AG20443 (cell line): ENCODE results near the gene UBTFL1.
A peak's percentile ranks its signal among the peaks of the same experiment; 100 is the strongest.
"Not testable (repeated sequence)": the region's sequence is repeated elsewhere in the genome, so short reads cannot be mapped to it uniquely, and the experiment has no call there.

Experiments
- DNase-seq: peaks from one replicate; pipeline ENCODE4 v3.0.0; 2012; ENCODE audit warnings: low spot score, mixed read lengths

UBTFL1 gene

GRCh38 chr11:90085650-90086049, at the start of gene UBTFL1:
Gene UBTFL1 (plus strand): TSS chr11:90085950. CDS start chr11:90085950, 0 bp downstream.
- DNase-seq: not testable (repeated sequence)

GRCh38 chr11:90051591-90052209, 34.0 kb upstream of the UBTFL1 start:
- DNase-seq: not testable (repeated sequence)

GRCh38 chr11:90052311-90052710, 33.4 kb upstream of the UBTFL1 start:
- DNase-seq: not testable (repeated sequence)

- not testable (repeated sequence) for DNase-seq
These were observed 32.2 kb upstream of the UBTFL1 start for GRCh38 chr11:90053545-90053944.

- DNase-seq: not testable (repeated sequence)
These were observed 3.0 kb downstream of the UBTFL1 start for GRCh38 chr11:90088731-90089130.

GRCh38 chr11:90095230-90095924, 9.6 kb downstream of the UBTFL1 start:
- DNase-seq: not testable (repeated sequence)

GRCh38 chr11:90098261-90098660, 12.5 kb downstream of the UBTFL1 start:
- DNase-seq: not testable (repeated sequence)

- no peak for DNase-seq
These were observed 14.7 kb downstream of the UBTFL1 start for GRCh38 chr11:90100431-90100830.

GRCh38 chr11:90113541-90113940, 27.8 kb downstream of the UBTFL1 start:
- DNase-seq: no peak

GRCh38 chr11:90120191-90120590, 34.4 kb downstream of the UBTFL1 start:
- no peak for DNase-seq

- DNase-seq: no peak
These were observed 38.6 kb downstream of the UBTFL1 start for GRCh38 chr11:90124371-90124770.

- no peak for DNase-seq
These were observed 39.2 kb downstream of the UBTFL1 start for GRCh38 chr11:90124946-90125345.

GRCh38 chr11:90133560-90134477, 48.1 kb downstream of the UBTFL1 start:
- no peak for DNase-seq

- peak; percentile 51 for DNase-seq
These were observed 48.8 kb downstream of the UBTFL1 start, which contains the start of gene NAALAD2 for GRCh38 chr11:90134478-90135003. Gene NAALAD2 (plus strand): TSS chr11:90134663. CDS start chr11:90134759, 96 bp downstream.

GRCh38 chr11:90135016-90135415, 49.3 kb downstream of the UBTFL1 start:
- DNase-seq: no peak
